Right lobe of liver (tissue), 6 donors: ENCODE measurements around the gene DYNC1I1. TPM values are rescaled to one million over a fixed set of nuclear protein-coding genes. Genes with fewer than 3 reads are reported as not detected.
"Not testable (repeated sequence)": the region's sequence is repeated elsewhere in the genome, so short reads cannot be mapped to it uniquely, and the experiment has no call there.

Experiments used
- ATAC-seq, 4 donors: fragments of 200-7000 bp; cut with Tn5 transposase; one replicate each; pipeline ENCODE4 v1.9.1; 2020; ENCODE audit warnings: mild to moderate bottlenecking in 4 of 4, moderate library complexity in 4 of 4
- DNase-seq, 3 donors: peaks; one replicate each; pipeline ENCODE4 v3.0.0-alpha.2; 2020
- H3K27ac ChIP-seq, 3 donors: fragments of 200-600 bp; one replicate each; pipeline ENCODE4 v1.8.0; 2022
- H3K27me3 ChIP-seq, 2 donors: fragments of 200-600 bp; one replicate each; pipeline ENCODE4 v1.8.0; 2022
- H3K36me3 ChIP-seq, 4 donors: fragments of 200-600 bp; sonication (generic) in 1 of 4; one replicate each; pipeline versions ENCODE4 v1.5.1 to v1.8.0; 2017 to 2022; ENCODE audit warnings: control low read depth in 1 of 4
- H3K4me1 ChIP-seq, 4 donors: fragments of 200-600 bp; sonication (generic) in 1 of 4; one replicate each; pipeline versions ENCODE4 v1.5.1 to v1.8.0; 2017 to 2022; ENCODE audit warnings: control low read depth in 1 of 4
- H3K4me3 ChIP-seq, 3 donors: fragments of 200-600 bp; one replicate each; pipeline ENCODE4 v1.8.0; 2022
- H3K9me3 ChIP-seq, 4 donors: fragments of 200-600 bp; sonication (generic) in 1 of 4; one replicate each; pipeline versions ENCODE4 v1.5.1 to v1.8.0; 2017 to 2022; ENCODE audit warnings: control low read depth in 1 of 4
- CTCF ChIP-seq, 4 donors: fragments of 200-600 bp in 3 of 4; fragments of 450-650 bp in 1 of 4; IDR thresholded peaks; one replicate each; pipeline versions ENCODE4 v1.5.1 to v1.8.0; 2016 to 2022; ENCODE audit warnings: antibody characterized with exemption in 4 of 4, mild to moderate bottlenecking in 2 of 4
- POLR2A ChIP-seq: fragments of 450-650 bp; IDR thresholded peaks from one replicate; pipeline ENCODE4 v1.6.1; 2017; ENCODE audit warnings: antibody characterized with exemption, mild to moderate bottlenecking
- WGBS: methylation state at CpG from one replicate; pipeline ENCODE4 v1.1.6; 2018; ENCODE audit warnings: low coverage, low lambda C conversion rate; ENCODE audit not compliant: insufficient coverage; ENCODE audit errors: missing lambda C conversion rate; 5-methylcytosine and 5-hydroxymethylcytosine counted together
- intact Hi-C, 2 donors: fragments of 100-400 bp; cut with DNase I; formaldehyde crosslinking; loops; one replicate each; pipeline versions ENCODE4 v1.11.2 to v1.14.1; 2022
- total RNA-seq, 6 experiments: library from RNA; depleted of rRNA in 2 of 6; stranded (reverse); fragments of >200 nt in 2 of 6; fragmentation: NEBNext Ultra II Directional in 3 of 6; extraction: Animal tissue kit (Norgen Biotek cat#: 25700) in 3 of 6; gene quantifications; one replicate each; pipeline versions ENCODE4 v1.1.0 to v1.2.4, GENCODE V29; 2016 to 2023
- donor health status: DM: no; HTN: yes; CAD: no.
- donor health status: DM: no; HTN: no; CAD: no.
- donor health status: DM: no; HTN: no; CAD: no.
- donor health status: DM: no; HTN: yes; CAD: no.
- donor health status: DM: no; HTN: yes; CAD: no.

The DYNC1I1 gene
- total RNA-seq, 6 experiments from 2014 or later: 0.09 to 1.1 (median 0.62) TPM

- no peak overlapping the region for H3K4me3 ChIP-seq
- H3K36me3 ChIP-seq: no peaks in the 10 kb centered on the region
- H3K9me3 ChIP-seq: no peaks in the 10 kb centered on the region
- intact Hi-C loops: no loop called here
- H3K27me3 ChIP-seq: no peaks in the 10 kb centered on the region
- ATAC-seq (no peak), DNase-seq (no peak)
- TF ChIP-seq CTCF (IDR thresholded peaks at IDR 0.05): no peak
- TF ChIP-seq POLR2A: no peak
- no peaks in the 10 kb centered on the region for H3K4me1 ChIP-seq
- WGBS: 69% methylated on average over 1 of the region's 1 CpG
- no peak overlapping the region for H3K27ac ChIP-seq
Measured at GRCh38 chr7:95929710-95930280, 157.4 kb downstream of the DYNC1I1 start.

- Histone ChIP-seq H3K36me3 (no peaks in the 10 kb centered on the region), H3K27ac (no peak overlapping the region), H3K27me3 (no peaks in the 10 kb centered on the region), H3K4me3 (no peak overlapping the region), H3K9me3 (no peaks in the 10 kb centered on the region), H3K4me1 (no peaks in the 10 kb centered on the region)
- no peak for DNase-seq
- ATAC-seq: no peak
- TF ChIP-seq POLR2A: no peak
- no peak for TF ChIP-seq CTCF (IDR thresholded peaks at IDR 0.05)
- intact Hi-C loops: no loop called here
- 73% methylated on average over 6 of the region's 6 CpGs for WGBS
Measured at GRCh38 chr7:95931460-95932232, 159.3 kb downstream of the DYNC1I1 start.

- H3K4me3 ChIP-seq: no peak overlapping the region
- H3K4me1 ChIP-seq: no peaks in the 10 kb centered on the region
- no peak overlapping the region for H3K27ac ChIP-seq
- TF ChIP-seq POLR2A (no peak), CTCF (IDR thresholded peaks at IDR 0.05) (no peak)
- ATAC-seq (no peak), DNase-seq (no peak)
- H3K36me3 ChIP-seq: no peaks in the 10 kb centered on the region
- intact Hi-C loops: no loop called here
- 77% methylated on average over 4 of the region's 4 CpGs for WGBS
- no peaks in the 10 kb centered on the region for H3K27me3 ChIP-seq
- no peaks in the 10 kb centered on the region for H3K9me3 ChIP-seq
Measured at GRCh38 chr7:95933618-95934017, 161.3 kb downstream of the DYNC1I1 start.

- H3K9me3 ChIP-seq, intact Hi-C loops, H3K27me3 ChIP-seq, DNase-seq, H3K36me3 ChIP-seq, H3K27ac ChIP-seq, ATAC-seq, H3K4me3 ChIP-seq, H3K4me1 ChIP-seq: not testable (repeated sequence)
- WGBS: 40% methylated on average over 1 of the region's 1 CpG
Measured at GRCh38 chr7:95944867-95945266, 172.5 kb downstream of the DYNC1I1 start.

- no peaks in the 10 kb centered on the region for H3K9me3 ChIP-seq
Measured at GRCh38 chr7:95950698-95951097, 178.3 kb downstream of the DYNC1I1 start.

More at GRCh38 chr7:95950698-95951097, 178.3 kb downstream of the DYNC1I1 start:
- Histone ChIP-seq H3K4me1 (no peaks in the 10 kb centered on the region), H3K36me3 (no peaks in the 10 kb centered on the region), H3K4me3 (no peak overlapping the region), H3K27ac (no peak overlapping the region), H3K27me3 (no peaks in the 10 kb centered on the region)
- WGBS: 23% methylated on average over 1 of the region's 1 CpG
- TF ChIP-seq POLR2A: no peak
- no peak for TF ChIP-seq CTCF (IDR thresholded peaks at IDR 0.05)
- intact Hi-C loops: no loop called here
- no peak for DNase-seq
- ATAC-seq: no peak
